ENCODE data around the gene DSC1.
"Not testable (repeated sequence)": the region's sequence is repeated elsewhere in the genome, so short reads cannot be mapped to it uniquely, and the experiment has no call there.

GRCh38 chr18:31177369-31177768 is 14.7 kb upstream of the DSC1 start:
- not testable (repeated sequence) for TF ChIP-seq THAP8 (CRISPR knock-in tag; IDR thresholded peaks at IDR 0.05; ENCODE audit: borderline replicate concordance); SP1 (IDR thresholded peaks at IDR 0.05); SP1 (CRISPR knock-in tag; IDR thresholded peaks at IDR 0.05); NFE2L1 (CRISPR knock-in tag; IDR thresholded peaks at IDR 0.05; ENCODE audit: borderline replicate concordance); DNMT1 (CRISPR knock-in tag; IDR thresholded peaks at IDR 0.05); CTCF (CRISPR knock-in tag; IDR thresholded peaks at IDR 0.05); CBX5 (CRISPR knock-in tag; IDR thresholded peaks at IDR 0.05; ENCODE audit: borderline replicate concordance); ZNF18 (CRISPR knock-in tag; IDR thresholded peaks at IDR 0.05; ENCODE audit: insufficient replicate concordance); ZNF740 (CRISPR knock-in tag; IDR thresholded peaks at IDR 0.05); ZNF562 (CRISPR knock-in tag; IDR thresholded peaks at IDR 0.05; ENCODE audit: borderline replicate concordance); ZNF891 (CRISPR knock-in tag; IDR thresholded peaks at IDR 0.05); EZH2 (conservative IDR thresholded peaks at IDR 0.05; ENCODE audit: low read depth, low read length); ZNF121 (CRISPR knock-in tag; IDR thresholded peaks at IDR 0.05); ZNF576 (CRISPR knock-in tag; IDR thresholded peaks at IDR 0.05); ZNF687 (CRISPR knock-in tag; IDR thresholded peaks at IDR 0.05)

Data from HepG2 (cell line).